Suprapubic skin (tissue), 4 donors: ENCODE measurements around the gene CNGA1.

Source experiments
- EP300 ChIP-seq: sonication (generic); formaldehyde crosslinking; IDR thresholded peaks from one replicate; pipeline ENCODE4 v1.6.1; 2017; ENCODE audit warnings: antibody characterized with exemption
- POLR2A ChIP-seq, 2 donors: fragments of 450-650 bp; IDR thresholded peaks; one replicate each; pipeline ENCODE4 v1.6.1; 2017; ENCODE audit warnings: antibody characterized with exemption in 2 of 2, mild to moderate bottlenecking in 2 of 2, moderate library complexity in 2 of 2
- POLR2AphosphoS5 ChIP-seq, 3 donors: sonication (generic); formaldehyde crosslinking; IDR thresholded peaks; one replicate each; pipeline ENCODE4 v1.6.1; 2017; ENCODE audit warnings: antibody characterized with exemption in 3 of 3
- TF ChIP-seq, protein P1 (sequence below), 2 donors: fragments of 200-600 bp in 1 of 2; fragments of 450-650 bp in 1 of 2; sonication (generic) in 1 of 2; IDR thresholded peaks; one replicate each; pipeline ENCODE4 v1.5.1; 2016 to 2019; ENCODE audit warnings: antibody characterized with exemption in 2 of 2, mild to moderate bottlenecking in 1 of 2, moderate library complexity in 1 of 2

DNA sequence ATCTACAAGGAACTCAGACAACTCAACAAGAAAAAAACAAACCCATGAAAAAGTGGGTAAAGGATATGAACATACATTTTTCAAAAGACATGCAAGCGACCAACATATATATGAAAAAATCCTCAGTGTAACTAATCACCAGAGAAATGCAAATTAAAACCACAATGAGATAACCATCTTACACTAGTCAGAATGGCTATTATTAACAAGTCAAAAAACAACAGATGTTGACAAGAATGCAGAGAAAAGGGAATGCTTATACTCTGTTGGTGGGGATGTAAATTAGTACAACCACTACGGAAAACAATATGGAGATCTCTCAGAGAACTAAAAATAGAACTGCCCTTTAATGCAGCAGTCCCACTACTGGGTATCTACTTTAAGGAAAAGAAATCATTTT is 12.2 kb upstream of the CNGA1 start:
- TF ChIP-seq, protein P1, sequence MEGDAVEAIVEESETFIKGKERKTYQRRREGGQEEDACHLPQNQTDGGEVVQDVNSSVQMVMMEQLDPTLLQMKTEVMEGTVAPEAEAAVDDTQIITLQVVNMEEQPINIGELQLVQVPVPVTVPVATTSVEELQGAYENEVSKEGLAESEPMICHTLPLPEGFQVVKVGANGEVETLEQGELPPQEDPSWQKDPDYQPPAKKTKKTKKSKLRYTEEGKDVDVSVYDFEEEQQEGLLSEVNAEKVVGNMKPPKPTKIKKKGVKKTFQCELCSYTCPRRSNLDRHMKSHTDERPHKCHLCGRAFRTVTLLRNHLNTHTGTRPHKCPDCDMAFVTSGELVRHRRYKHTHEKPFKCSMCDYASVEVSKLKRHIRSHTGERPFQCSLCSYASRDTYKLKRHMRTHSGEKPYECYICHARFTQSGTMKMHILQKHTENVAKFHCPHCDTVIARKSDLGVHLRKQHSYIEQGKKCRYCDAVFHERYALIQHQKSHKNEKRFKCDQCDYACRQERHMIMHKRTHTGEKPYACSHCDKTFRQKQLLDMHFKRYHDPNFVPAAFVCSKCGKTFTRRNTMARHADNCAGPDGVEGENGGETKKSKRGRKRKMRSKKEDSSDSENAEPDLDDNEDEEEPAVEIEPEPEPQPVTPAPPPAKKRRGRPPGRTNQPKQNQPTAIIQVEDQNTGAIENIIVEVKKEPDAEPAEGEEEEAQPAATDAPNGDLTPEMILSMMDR (IDR thresholded peaks at IDR 0.05), result no peak
- TF ChIP-seq EP300, result no peak
- no peak for TF ChIP-seq POLR2A (IDR thresholded peaks at IDR 0.05)
- TF ChIP-seq POLR2AphosphoS5 (IDR thresholded peaks at IDR 0.05), result no peak
